Mesodermal cell (in vitro differentiated cells): Measurements from ENCODE around the gene ZBTB9.
"Not testable (repeated sequence)": the region's sequence is repeated elsewhere in the genome, so short reads cannot be mapped to it uniquely, and the experiment has no call there.

Experiments used
- H3K27ac ChIP-seq: 2 replicates; pipeline ENCODE4 v1.7.0; 2013; ENCODE audit warnings: mild to moderate bottlenecking, low read depth, low read length, moderate library complexity; ENCODE audit not compliant: severe bottlenecking
- H3K36me3 ChIP-seq: 2 replicates; pipeline ENCODE4 v1.7.1; 2013; ENCODE audit warnings: mild to moderate bottlenecking, low read length, moderate library complexity; ENCODE audit not compliant: control insufficient read depth, insufficient read depth
- H3K4me1 ChIP-seq: one replicate; pipeline ENCODE4 v1.7.1; 2013; ENCODE audit warnings: mild to moderate bottlenecking, low read length; ENCODE audit not compliant: insufficient read depth, control insufficient read depth, poor library complexity, severe bottlenecking
- H3K4me3 ChIP-seq: 2 replicates; pipeline ENCODE4 v1.7.0; 2013; ENCODE audit warnings: low read length, control low read depth, mild to moderate bottlenecking; ENCODE audit not compliant: insufficient read depth, poor library complexity, severe bottlenecking; ENCODE audit errors: extremely low read depth
- H3K9me3 ChIP-seq: 2 replicates; pipeline ENCODE4 v1.7.1; 2013; ENCODE audit warnings: mild to moderate bottlenecking, low read length, moderate library complexity; ENCODE audit not compliant: control insufficient read depth
- WGBS, 2 experiments: methylation state at CpG; one replicate each; pipeline ENCODE4 v1.1.5; 2013; ENCODE audit warnings: missing lambda C conversion rate in 2 of 2; ENCODE audit not compliant: insufficient coverage in 2 of 2; 5-methylcytosine and 5-hydroxymethylcytosine counted together

ZBTB9 gene

DNA sequence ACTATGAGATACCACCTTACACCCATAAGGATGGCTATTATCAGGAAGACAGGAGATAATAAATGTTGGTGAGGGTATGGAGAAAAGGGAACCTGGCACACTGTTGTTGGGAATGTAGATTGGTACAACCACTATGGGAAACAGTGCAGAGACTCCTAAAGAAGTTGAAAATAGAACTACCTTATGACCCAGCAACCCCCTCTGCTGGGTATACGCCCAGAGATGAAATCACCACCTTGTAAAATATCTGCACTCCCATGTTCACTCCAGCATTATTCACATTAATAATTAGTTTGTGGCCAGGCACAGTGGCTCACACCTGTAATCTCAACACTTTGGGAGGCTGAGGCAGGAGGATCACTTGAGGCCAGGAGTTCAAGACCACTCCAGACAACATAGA lies 26.8 kb downstream of the ZBTB9 start:
- no peaks in the 10 kb centered on the region for H3K36me3 ChIP-seq
- no peak overlapping the region for H3K27ac ChIP-seq
- no peaks in the 10 kb centered on the region for H3K4me1 ChIP-seq
- no CpG with 5 or more reads among the region's 1 CpG for WGBS, 2 experiments
- no peaks in the 10 kb centered on the region for H3K9me3 ChIP-seq
- no peak overlapping the region for H3K4me3 ChIP-seq

DNA sequence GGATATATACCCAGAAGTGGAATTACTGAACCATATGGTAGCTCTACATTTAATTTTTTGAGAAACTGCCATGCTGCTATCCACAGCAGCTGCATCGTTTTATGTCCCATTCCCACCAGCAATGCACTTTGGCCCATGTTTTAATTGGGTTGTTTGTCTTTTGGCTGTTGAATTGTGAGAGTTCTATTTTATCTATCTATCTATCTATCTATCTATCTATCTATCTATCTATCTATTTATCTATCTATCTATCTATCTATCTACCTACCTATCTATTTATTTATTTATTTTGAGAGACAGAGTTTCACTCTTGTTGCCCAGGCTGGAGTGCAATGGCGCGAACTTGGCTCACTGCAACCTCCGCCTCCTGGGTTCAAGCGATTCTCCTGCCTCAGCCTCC lies 28.2 kb downstream of the ZBTB9 start:
- not testable (repeated sequence) for H3K36me3 ChIP-seq, H3K4me3 ChIP-seq, H3K27ac ChIP-seq, H3K9me3 ChIP-seq, H3K4me1 ChIP-seq
- WGBS, 2 experiments = 96 to 97% methylated on average over 4 of the region's 5 CpGs

DNA sequence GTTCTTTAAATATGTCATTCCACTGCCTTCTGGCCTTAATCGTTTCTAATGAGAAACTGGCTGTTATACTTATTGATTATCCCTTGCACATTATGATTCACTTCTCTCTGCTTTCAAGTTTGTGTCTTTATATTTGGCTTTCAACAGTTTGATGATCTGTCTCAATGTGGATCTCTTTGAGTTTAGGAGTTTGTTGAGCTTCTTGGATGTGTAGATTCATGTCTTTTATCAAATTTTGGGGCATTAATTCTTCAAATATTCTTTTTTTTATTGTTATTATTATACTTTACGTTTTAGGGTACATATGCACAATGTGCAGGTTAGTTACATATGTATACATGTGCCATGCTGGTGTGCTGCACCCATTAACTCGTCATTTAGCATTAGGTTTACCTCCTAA lies 29.3 kb downstream of the ZBTB9 start:
- Histone ChIP-seq H3K4me1 (no peaks in the 10 kb centered on the region), H3K9me3 (no peaks in the 10 kb centered on the region), H3K4me3 (no peak overlapping the region), H3K36me3 (no peaks in the 10 kb centered on the region), H3K27ac (no peak overlapping the region)
- no CpG with 5 or more reads among the region's 3 CpGs for WGBS, 2 experiments

DNA sequence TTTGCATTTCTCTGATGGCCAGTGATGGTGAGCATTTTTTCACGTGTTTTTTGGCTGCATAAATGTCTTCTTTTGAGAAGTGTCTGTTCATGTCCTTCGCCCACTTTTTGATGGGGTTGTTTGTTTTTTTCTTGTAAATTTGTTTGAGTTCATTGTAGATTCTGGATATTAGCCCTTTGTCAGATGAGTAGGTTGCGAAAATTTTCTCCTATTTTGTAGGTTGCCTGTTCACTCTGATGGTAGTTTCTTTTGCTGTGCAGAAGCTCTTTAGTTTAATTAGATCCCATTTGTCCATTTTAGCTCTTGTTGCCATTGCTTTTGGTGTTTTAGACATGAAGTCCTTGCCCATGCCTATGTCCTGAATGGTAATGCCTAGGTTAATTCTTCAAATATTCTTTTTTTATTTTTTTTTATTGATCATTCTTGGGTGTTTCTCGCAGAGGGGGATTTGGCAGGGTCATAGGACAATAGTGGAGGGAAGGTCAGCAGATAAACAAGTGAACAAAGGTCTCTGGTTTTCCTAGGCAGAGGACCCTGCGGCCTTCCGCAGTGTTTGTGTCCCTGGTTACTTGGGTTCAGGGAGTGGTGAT lies 30.4 kb downstream of the ZBTB9 start:
- H3K27ac ChIP-seq, H3K4me3 ChIP-seq, H3K4me1 ChIP-seq, H3K36me3 ChIP-seq, H3K9me3 ChIP-seq: not testable (repeated sequence)
- no CpG with 5 or more reads among the region's 6 CpGs for WGBS, 2 experiments

GRCh38 chr6:33485680-33486079 lies 31.3 kb downstream of the ZBTB9 start:
- not testable (repeated sequence) for H3K27ac ChIP-seq, H3K4me1 ChIP-seq, H3K4me3 ChIP-seq, H3K36me3 ChIP-seq, H3K9me3 ChIP-seq
- 85% methylated on average over 4 of the region's 25 CpGs; no CpG with 5 or more reads in 1 of the 2 experiments for WGBS, 2 experiments

DNA sequence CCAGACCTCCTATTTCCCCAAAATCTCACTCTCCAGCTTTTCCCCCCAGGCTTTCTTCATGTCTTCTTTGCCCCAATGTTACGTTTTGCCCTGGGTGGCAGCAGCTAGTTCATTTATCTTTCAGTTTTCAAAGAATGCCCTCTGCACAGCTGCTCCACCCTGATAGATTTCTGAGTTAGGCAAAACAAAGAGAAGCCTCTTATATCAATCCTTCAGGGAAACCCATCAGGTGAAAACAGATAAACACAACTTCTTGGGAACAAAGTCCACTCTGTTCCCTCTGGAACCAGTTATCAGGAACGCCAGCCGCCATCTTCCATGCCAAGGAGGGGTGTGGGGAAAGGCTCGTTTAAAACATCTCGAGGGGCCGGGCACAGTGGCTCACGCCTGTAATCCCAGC lies 34.0 kb downstream of the ZBTB9 start:
- WGBS, 2 experiments = 92 to 100% methylated on average over 3 to 7 of the region's 7 CpGs
- Histone ChIP-seq H3K4me1 (no peaks in the 10 kb centered on the region), H3K9me3 (no peaks in the 10 kb centered on the region), H3K36me3 (no peaks in the 10 kb centered on the region), H3K4me3 (no peak overlapping the region), H3K27ac (no peak overlapping the region)

- 74 to 81% methylated on average over 3 of the region's 3 CpGs for WGBS, 2 experiments
- no peaks in the 10 kb centered on the region for H3K36me3 ChIP-seq
- no peak overlapping the region for H3K27ac ChIP-seq
- H3K4me3 ChIP-seq = no peak overlapping the region
- no peaks in the 10 kb centered on the region for H3K4me1 ChIP-seq
- no peaks in the 10 kb centered on the region for H3K9me3 ChIP-seq
Measured at GRCh38 chr6:33490198-33490597, 35.8 kb downstream of the ZBTB9 start.

DNA sequence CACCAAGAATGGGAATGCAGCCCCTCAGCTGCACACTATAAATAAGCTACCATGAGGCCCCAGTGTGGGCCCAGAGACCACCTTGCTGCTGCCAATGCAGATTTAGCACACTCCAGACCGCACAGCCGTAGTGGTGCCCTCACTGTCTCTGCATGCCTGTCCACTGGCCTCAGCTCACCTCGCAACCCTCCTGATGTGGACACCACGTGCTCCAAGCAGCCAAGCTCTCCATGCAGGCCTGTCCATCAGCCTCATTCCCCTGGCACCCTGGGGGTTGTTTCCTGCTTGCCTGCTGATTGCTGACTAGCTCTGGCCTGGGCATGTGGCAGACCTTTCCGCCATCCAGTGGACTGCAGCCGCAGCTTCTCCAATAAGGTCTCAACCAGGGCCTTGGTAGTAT lies 36.2 kb downstream of the ZBTB9 start:
- Histone ChIP-seq H3K9me3 (no peaks in the 10 kb centered on the region), H3K4me3 (no peak overlapping the region), H3K27ac (no peak overlapping the region), H3K36me3 (no peaks in the 10 kb centered on the region), H3K4me1 (no peaks in the 10 kb centered on the region)
- 85 to 89% methylated on average over 6 of the region's 6 CpGs for WGBS, 2 experiments

- no peaks in the 10 kb centered on the region for H3K36me3 ChIP-seq
- no peaks in the 10 kb centered on the region for H3K4me1 ChIP-seq
- 23 to 38% methylated on average over 3 of the region's 4 CpGs for WGBS, 2 experiments
- no peak overlapping the region for H3K27ac ChIP-seq
- no peak overlapping the region for H3K4me3 ChIP-seq
- H3K9me3 ChIP-seq = no peaks in the 10 kb centered on the region
Measured at GRCh38 chr6:33492093-33492492, 37.7 kb downstream of the ZBTB9 start.

GRCh38 chr6:33497157-33497556 lies 42.8 kb downstream of the ZBTB9 start:
- Histone ChIP-seq H3K4me1 (no peaks in the 10 kb centered on the region), H3K9me3 (no peaks in the 10 kb centered on the region), H3K4me3 (no peak overlapping the region), H3K27ac (no peak overlapping the region), H3K36me3 (no peaks in the 10 kb centered on the region)
- 75 to 96% methylated on average over 2 to 4 of the region's 7 CpGs for WGBS, 2 experiments

- WGBS, 2 experiments = 89 to 94% methylated on average over 16 to 20 of the region's 23 CpGs
- no peaks in the 10 kb centered on the region for H3K9me3 ChIP-seq
Measured at GRCh38 chr6:33502486-33502885, 48.1 kb downstream of the ZBTB9 start.

More at GRCh38 chr6:33502486-33502885, 48.1 kb downstream of the ZBTB9 start:
- H3K4me3 ChIP-seq = no peak overlapping the region
- H3K36me3 ChIP-seq = no peaks in the 10 kb centered on the region
- no peaks in the 10 kb centered on the region for H3K4me1 ChIP-seq
- H3K27ac ChIP-seq = no peak overlapping the region
